IPS-11a (cell line): Measurements from ENCODE around the gene MYOZ1.
"Not testable (repeated sequence)": the region's sequence is repeated elsewhere in the genome, so short reads cannot be mapped to it uniquely, and the experiment has no call there.

Experiments used
- H3K4me3 ChIP-seq: one replicate; pipeline ENCODE4 v1.5.1; 2013; ENCODE audit warnings: low read depth, low read length, control low read depth

Gene MYOZ1

DNA sequence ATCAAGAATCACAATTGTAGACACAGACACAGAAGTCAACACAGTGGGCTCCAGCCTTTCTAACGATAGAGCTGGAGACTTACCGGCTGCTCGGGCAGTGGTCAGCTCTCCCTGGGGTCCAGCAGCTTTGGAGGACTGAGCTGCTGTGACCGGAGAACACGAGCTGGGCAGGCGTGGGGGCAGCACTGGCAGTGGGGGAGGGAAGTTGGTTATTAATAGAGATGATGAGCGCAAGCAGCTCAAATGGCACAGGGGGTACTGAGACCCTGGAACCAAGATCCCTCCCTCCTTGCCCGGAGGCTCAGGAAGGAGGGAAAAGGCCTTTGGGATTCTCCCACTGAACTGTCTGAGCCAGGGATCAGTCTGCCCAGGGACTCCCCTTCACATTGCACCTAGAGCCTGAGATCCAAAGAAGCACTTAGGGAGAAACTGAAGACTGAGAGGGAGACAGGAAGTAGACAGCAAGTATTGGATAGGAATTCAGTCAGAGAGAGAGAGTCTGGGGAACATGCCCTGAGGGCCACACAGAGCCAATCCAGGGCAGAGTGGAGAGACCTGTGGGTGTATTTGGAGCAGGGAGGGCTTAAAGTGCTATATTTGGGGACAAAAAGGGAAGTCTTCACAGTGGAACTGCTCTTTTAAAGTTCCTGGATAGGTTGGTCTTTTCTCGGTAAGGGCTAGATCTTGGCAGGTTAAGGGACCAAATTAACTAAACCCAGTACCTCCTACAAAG is at the start of gene MYOZ1:
TSS of gene MYOZ1 (minus strand) at position 147 of the 733 bp plus-strand sequence. CDS start 1,457 bp downstream, outside the sequence.
- no peak within 1 kb of the TSS for H3K4me3 ChIP-seq

DNA sequence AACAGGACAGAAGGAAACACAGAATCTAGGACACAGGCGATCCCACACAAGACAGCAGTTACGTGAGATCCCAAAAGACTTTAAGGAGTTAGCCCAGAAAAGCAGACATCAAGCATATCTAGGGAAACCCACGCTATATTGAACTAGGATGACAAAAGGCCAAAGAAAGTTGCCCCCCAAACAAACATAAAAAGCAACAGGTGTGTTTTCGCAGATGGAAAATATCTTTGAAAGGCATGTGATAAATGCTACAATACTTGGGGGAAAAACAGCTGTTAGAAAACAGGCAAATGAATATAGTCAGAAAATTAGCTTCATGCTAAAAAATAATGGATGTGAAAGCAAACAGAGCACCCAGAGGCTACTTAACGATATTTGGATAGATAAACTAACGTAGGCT is 49.5 kb upstream of the MYOZ1 start:
- not testable (repeated sequence) for H3K4me3 ChIP-seq

- H3K4me3 ChIP-seq: not testable (repeated sequence)
Observed at GRCh38 chr10:73689596-73689995, 48.3 kb upstream of the MYOZ1 start.

GRCh38 chr10:73687641-73688040 is 46.4 kb upstream of the MYOZ1 start:
- not testable (repeated sequence) for H3K4me3 ChIP-seq

- not testable (repeated sequence) for H3K4me3 ChIP-seq
Observed at GRCh38 chr10:73674546-73674945, 33.3 kb upstream of the MYOZ1 start.

DNA sequence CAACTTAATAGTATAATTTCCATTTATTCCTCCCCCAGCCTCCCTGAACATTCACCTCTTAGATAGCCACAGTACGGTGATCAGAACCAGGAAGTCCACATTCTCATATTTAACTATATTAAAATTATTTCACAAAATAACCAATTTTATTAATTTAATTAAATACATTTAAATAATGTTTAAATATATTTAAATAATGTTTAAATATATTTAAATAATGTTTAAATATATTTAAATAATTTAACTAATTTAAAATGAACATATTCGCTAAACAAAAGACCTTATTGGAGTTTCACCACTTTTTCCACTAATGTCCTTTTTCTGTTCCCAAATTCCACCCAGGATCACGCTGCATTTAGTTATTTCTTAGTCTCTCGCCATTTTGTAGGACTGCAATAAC is 27.1 kb upstream of the MYOZ1 start:
- H3K4me3 ChIP-seq: not testable (repeated sequence)

- H3K4me3 ChIP-seq: not testable (repeated sequence)
Observed at GRCh38 chr10:73666153-73666809, 25.0 kb upstream of the MYOZ1 start.

GRCh38 chr10:73665581-73665980 is 24.3 kb upstream of the MYOZ1 start:
- H3K4me3 ChIP-seq: not testable (repeated sequence)

- not testable (repeated sequence) for H3K4me3 ChIP-seq
Observed at GRCh38 chr10:73664156-73665040, 23.1 kb upstream of the MYOZ1 start.

- not testable (repeated sequence) for H3K4me3 ChIP-seq
Observed at GRCh38 chr10:73663621-73664020, 22.3 kb upstream of the MYOZ1 start.

GRCh38 chr10:73662705-73663104 is 21.4 kb upstream of the MYOZ1 start:
- not testable (repeated sequence) for H3K4me3 ChIP-seq

DNA sequence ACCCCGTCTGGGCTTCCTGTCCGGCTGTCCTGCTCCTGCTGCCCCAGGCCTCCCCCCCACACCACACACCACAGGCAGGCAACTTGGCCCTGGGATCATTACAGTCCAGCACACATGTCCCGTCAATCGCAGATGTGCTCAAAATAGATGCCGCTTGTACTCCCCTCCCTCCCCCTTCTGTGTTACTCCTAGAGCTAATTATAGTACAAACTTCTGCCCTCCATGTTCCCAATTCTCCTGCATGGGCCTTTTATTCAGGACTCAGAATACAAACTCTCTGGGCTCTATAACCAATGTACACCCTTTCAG is 14.7 kb upstream of the MYOZ1 start, which contains the start of gene SYNPO2L:
TSS of gene SYNPO2L (minus strand) at position 40 of the 309 bp plus-strand sequence. CDS start 107 bp downstream, outside the sequence.
- no peak within 1 kb of the TSS for H3K4me3 ChIP-seq

DNA sequence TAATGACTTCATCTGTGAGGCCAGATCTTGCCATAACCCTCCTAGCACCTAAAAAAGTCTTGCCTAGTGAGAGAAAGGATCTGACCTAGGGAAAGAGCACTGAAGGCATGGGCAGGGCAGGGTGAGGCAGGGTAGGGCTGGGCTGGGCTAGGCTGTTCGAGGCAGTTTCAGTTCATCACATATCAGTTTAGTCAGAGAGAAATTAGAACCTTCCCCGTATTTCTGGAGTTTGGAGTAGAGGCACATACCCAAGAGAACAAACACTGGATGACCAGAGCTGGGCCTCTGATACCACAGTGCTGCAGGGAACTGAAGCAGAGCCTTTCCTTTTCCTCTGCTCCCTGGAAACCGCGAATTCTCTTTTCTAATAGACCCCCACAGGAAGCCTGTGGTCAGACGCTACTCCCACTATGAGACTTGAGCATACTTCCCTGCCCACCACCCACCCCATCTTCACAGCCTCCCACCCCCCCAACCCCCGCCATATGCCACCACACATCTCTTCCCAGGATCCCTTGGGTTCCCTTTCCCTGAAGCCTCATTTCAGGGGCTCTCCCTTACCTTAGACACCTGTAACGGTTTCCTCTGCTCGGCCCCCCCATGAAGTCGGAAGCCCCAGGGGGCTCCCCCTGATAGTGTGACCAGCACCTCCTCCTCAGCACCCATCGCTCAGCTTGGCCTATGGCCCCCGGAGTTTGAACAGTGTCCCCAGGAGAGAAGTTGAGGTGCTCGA is 14.1 kb upstream of the MYOZ1 start:
- H3K4me3 ChIP-seq: no peak overlapping the region

DNA sequence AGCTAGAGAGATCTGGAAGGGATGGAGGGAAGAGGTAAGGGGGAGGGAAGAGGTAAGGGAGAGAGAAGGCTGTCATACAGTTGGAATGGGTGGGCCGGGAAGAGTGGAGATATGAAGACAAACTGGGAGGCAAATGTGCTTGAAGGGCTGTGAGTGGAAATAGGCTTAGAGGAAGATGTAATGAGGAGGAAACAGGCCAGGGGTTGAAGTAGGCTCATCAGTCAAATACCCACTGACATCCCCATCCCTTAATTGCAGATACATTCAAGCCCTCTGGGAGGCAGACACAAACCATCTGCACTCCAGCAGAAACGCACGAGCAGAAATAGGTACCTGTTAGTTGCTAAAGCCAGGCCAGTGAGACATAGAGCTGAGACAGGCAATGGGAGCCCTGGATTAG is 12.4 kb upstream of the MYOZ1 start:
- no peak overlapping the region for H3K4me3 ChIP-seq

GRCh38 chr10:73653195-73653594 is 11.9 kb upstream of the MYOZ1 start:
- H3K4me3 ChIP-seq: no peak overlapping the region

GRCh38 chr10:73650537-73651331 is 9.5 kb upstream of the MYOZ1 start:
- H3K4me3 ChIP-seq: no peak overlapping the region

DNA sequence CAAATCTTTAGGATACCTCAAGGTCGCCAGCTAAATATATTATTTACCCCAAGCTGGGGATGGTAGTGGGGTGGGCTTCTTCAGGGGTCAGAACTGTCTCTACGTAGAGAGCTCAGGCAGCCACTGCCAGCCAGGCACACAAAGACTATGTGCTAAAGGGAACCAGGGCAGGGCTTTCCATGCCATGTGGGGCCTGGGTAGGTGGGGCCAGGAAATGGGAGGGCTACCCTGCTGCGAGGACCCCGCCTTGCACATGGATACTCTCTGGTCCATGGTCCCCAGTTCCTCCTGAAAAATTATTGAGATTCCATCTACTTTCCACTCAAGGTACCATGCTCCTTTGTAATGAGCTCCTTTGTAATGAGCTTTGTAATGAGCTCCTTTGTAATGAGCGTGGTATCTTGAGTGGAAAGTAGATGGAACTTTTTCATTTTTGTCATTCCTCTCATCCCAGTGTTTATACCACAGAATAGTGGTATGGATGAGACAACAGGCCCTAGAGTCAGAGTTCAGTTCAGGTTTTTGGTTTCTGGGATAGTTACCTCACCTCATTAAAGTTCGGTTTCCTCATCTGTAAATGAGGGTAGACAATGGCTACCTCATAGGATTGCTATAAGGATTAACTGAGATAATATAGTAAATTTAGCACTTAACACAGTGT is 8.7 kb upstream of the MYOZ1 start:
- H3K4me3 ChIP-seq: no peak overlapping the region

DNA sequence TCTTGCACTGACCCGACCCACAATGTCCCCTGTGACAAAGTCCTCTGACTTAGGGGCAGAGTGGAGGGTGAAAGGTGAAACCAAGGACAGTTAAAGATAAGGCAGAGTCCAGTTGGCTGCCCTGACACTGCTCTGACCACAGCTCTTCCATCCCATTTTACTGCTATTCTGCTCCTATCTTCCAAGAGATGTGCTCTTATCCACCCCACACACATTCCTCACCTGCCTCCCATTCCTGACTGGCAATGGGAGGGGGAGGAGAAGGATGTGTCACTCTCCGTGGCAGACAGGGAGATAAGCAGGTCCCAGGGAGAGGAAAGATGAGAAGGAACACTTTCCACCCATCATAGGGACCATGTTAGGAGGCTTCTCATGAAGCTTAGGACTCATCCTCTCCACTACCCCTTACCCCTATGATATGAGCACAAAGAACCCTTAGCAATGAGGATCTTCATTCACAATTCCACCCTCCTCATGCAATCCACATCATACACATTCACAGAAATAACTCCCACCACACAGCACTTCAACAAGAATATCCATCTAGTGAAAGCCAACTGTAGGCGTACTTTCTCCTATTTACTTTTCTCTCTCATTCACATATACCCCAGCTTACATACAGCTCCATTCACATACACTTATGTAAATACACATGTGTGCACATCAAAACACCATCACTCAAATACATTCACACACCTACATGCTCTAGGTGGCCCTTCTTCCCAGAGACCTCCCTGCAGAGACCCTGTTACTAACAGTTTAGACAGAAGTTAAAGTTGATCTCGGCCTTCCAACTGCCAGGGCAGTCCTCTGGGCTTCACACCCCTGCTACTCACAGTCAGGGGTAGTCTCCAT is 7.9 kb upstream of the MYOZ1 start:
- H3K4me3 ChIP-seq: no peak overlapping the region
